SK-N-SH treated with all-trans-retinoic acid at 6 μM for 48 hours (cell line): ENCODE measurements around the gene ZC3H7B.

ENCODE experiments used
- ATAC-seq: fragments of 200-7000 bp; cut with Tn5 transposase; 3 replicates; pipeline ENCODE4 v1.9.1; 2020; ENCODE audit warnings: mild to moderate bottlenecking, moderate library complexity
- ARNTL ChIP-seq: fragments of 450-650 bp; formaldehyde crosslinking; IDR thresholded peaks from 2 replicates; pipeline ENCODE4 v1.5.0; 2020; ENCODE audit warnings: low read depth, mild to moderate bottlenecking, moderate library complexity, borderline replicate concordance
- BACH2 ChIP-seq: fragments of 250-450 bp; sonication (Bioruptor Pico); IDR thresholded peaks from 2 replicates; pipeline ENCODE4 v1.9.0; 2021; ENCODE audit warnings: mild to moderate bottlenecking, borderline replicate concordance
- CSDC2 ChIP-seq: fragments of 250-450 bp; sonication (Bioruptor Pico); IDR thresholded peaks from 2 replicates; pipeline ENCODE4 v1.5.0; 2020; ENCODE audit warnings: mild to moderate bottlenecking, moderate library complexity
- ESRRG ChIP-seq: fragments of 250-450 bp; sonication (Bioruptor Pico); IDR thresholded peaks from 2 replicates; pipeline ENCODE4 v1.6.1; 2021; ENCODE audit warnings: mild to moderate bottlenecking
- GLIS3 ChIP-seq: fragments of 250-450 bp; sonication (Bioruptor Pico); IDR thresholded peaks from 2 replicates; pipeline ENCODE4 v1.5.0; 2020; ENCODE audit warnings: mild to moderate bottlenecking, moderate library complexity
- ISL1 ChIP-seq: fragments of 250-450 bp; sonication (Bioruptor Pico); IDR thresholded peaks from 2 replicates; pipeline ENCODE4 v2.1.2; 2022; ENCODE audit warnings: mild to moderate bottlenecking, moderate library complexity
- OSR1 ChIP-seq: fragments of 250-450 bp; sonication (Bioruptor Pico); IDR thresholded peaks from 2 replicates; pipeline ENCODE4 v1.8.0; 2022; ENCODE audit warnings: moderate library complexity, mild to moderate bottlenecking, inconsistent platforms
- PPARA ChIP-seq: fragments of 250-450 bp; sonication (Bioruptor Pico); IDR thresholded peaks from 2 replicates; pipeline ENCODE4 v1.5.0; 2020; ENCODE audit warnings: mild to moderate bottlenecking, borderline replicate concordance
- RARB ChIP-seq: fragments of 250-450 bp; sonication (Bioruptor Pico); IDR thresholded peaks from 2 replicates; pipeline ENCODE4 v1.8.0; 2021; ENCODE audit warnings: mild to moderate bottlenecking, moderate library complexity
- SNAI2 ChIP-seq: fragments of 250-450 bp; sonication (Bioruptor Pico); IDR thresholded peaks from 2 replicates; pipeline ENCODE4 v1.5.0; 2020; ENCODE audit warnings: mild to moderate bottlenecking, moderate library complexity
- TCF4 ChIP-seq: fragments of 250-450 bp; sonication (Bioruptor Pico); IDR thresholded peaks from 2 replicates; pipeline ENCODE4 v1.8.0; 2021; ENCODE audit warnings: mild to moderate bottlenecking, moderate library complexity, borderline replicate concordance
- TOX ChIP-seq: fragments of 250-450 bp; sonication (Bioruptor Pico); IDR thresholded peaks from 2 replicates; pipeline ENCODE4 v1.8.0; 2021; ENCODE audit warnings: mild to moderate bottlenecking, moderate library complexity, borderline replicate concordance
- ZC3H10 ChIP-seq: fragments of 250-450 bp; sonication (Bioruptor Pico); IDR thresholded peaks from 2 replicates; pipeline ENCODE4 v1.5.1; 2021; ENCODE audit warnings: mild to moderate bottlenecking, moderate library complexity
- ZFP3 ChIP-seq: fragments of 250-450 bp; sonication (Bioruptor Pico); IDR thresholded peaks from 2 replicates; pipeline ENCODE4 v1.5.0; 2020; ENCODE audit warnings: mild to moderate bottlenecking, moderate library complexity
- ZFP30 ChIP-seq: fragments of 450-650 bp; formaldehyde crosslinking; IDR thresholded peaks from 2 replicates; pipeline ENCODE4 v1.5.0; 2022; ENCODE audit warnings: mild to moderate bottlenecking, moderate library complexity
- ZNF565 ChIP-seq: fragments of 450-650 bp; formaldehyde crosslinking; conservative IDR thresholded peaks from 2 replicates; pipeline ENCODE4 v1.5.0; 2020; ENCODE audit warnings: low read depth, mild to moderate bottlenecking, moderate library complexity
- ZNF8 ChIP-seq: fragments of 450-650 bp; formaldehyde crosslinking; IDR thresholded peaks from 2 replicates; pipeline ENCODE4 v1.5.0; 2020; ENCODE audit warnings: mild to moderate bottlenecking, moderate library complexity
- TF ChIP-seq, protein P1 (sequence below): fragments of 250-450 bp; sonication (Bioruptor Pico); IDR thresholded peaks from 2 replicates; pipeline ENCODE4 v1.5.0; 2020; ENCODE audit warnings: mild to moderate bottlenecking, moderate library complexity
- TF ChIP-seq, protein P2 (sequence below): fragments of 250-450 bp; sonication (Bioruptor Pico); IDR thresholded peaks from 2 replicates; pipeline ENCODE4 v1.5.1; 2021; ENCODE audit warnings: mild to moderate bottlenecking, moderate library complexity
- TF ChIP-seq, protein P3 (sequence below): fragments of 250-450 bp; sonication (Bioruptor Pico); IDR thresholded peaks from 2 replicates; pipeline ENCODE4 v1.5.1; 2020; ENCODE audit warnings: low read depth, mild to moderate bottlenecking, moderate library complexity
- TF ChIP-seq, protein P4 (sequence below): fragments of 250-450 bp; sonication (Bioruptor Pico); IDR thresholded peaks from 2 replicates; pipeline ENCODE4 v1.8.0; 2021; ENCODE audit warnings: low read depth, mild to moderate bottlenecking, moderate library complexity, borderline replicate concordance

ZC3H7B gene

DNA sequence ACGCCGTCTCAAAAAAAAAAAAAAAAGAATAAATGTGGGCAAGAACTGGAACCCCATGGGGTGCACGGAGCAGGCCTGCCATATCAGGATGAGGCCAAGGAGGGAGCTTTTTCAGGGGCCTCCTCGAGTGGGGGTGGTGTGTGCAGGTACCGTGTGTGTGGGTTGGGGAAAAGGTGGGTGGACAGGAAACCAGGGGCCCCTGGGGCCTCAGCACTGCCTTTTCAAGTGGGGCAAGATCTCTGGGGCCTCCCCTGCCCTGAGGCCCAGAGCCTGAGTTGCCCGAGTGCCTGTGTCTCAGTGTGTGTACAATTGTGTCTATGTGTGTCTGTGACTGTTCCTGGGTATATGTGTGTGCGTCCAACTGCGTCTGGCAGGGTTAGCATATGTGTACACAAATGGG is 104.3 kb downstream of the ZC3H7B start (continued):
- TF ChIP-seq ARNTL (CRISPR knock-in tag) (no peak), TOX (no peak), SNAI2 (CRISPR knock-in tag) (no peak)
- TF ChIP-seq, protein P1, sequence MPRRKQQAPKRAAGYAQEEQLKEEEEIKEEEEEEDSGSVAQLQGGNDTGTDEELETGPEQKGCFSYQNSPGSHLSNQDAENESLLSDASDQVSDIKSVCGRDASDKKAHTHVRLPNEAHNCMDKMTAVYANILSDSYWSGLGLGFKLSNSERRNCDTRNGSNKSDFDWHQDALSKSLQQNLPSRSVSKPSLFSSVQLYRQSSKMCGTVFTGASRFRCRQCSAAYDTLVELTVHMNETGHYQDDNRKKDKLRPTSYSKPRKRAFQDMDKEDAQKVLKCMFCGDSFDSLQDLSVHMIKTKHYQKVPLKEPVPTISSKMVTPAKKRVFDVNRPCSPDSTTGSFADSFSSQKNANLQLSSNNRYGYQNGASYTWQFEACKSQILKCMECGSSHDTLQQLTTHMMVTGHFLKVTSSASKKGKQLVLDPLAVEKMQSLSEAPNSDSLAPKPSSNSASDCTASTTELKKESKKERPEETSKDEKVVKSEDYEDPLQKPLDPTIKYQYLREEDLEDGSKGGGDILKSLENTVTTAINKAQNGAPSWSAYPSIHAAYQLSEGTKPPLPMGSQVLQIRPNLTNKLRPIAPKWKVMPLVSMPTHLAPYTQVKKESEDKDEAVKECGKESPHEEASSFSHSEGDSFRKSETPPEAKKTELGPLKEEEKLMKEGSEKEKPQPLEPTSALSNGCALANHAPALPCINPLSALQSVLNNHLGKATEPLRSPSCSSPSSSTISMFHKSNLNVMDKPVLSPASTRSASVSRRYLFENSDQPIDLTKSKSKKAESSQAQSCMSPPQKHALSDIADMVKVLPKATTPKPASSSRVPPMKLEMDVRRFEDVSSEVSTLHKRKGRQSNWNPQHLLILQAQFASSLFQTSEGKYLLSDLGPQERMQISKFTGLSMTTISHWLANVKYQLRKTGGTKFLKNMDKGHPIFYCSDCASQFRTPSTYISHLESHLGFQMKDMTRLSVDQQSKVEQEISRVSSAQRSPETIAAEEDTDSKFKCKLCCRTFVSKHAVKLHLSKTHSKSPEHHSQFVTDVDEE (CRISPR knock-in tag): no peak
- TF ChIP-seq, protein P2, sequence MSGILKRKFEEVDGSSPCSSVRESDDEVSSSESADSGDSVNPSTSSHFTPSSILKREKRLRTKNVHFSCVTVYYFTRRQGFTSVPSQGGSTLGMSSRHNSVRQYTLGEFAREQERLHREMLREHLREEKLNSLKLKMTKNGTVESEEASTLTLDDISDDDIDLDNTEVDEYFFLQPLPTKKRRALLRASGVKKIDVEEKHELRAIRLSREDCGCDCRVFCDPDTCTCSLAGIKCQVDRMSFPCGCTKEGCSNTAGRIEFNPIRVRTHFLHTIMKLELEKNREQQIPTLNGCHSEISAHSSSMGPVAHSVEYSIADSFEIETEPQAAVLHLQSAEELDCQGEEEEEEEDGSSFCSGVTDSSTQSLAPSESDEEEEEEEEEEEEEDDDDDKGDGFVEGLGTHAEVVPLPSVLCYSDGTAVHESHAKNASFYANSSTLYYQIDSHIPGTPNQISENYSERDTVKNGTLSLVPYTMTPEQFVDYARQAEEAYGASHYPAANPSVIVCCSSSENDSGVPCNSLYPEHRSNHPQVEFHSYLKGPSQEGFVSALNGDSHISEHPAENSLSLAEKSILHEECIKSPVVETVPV: no peak

DNA sequence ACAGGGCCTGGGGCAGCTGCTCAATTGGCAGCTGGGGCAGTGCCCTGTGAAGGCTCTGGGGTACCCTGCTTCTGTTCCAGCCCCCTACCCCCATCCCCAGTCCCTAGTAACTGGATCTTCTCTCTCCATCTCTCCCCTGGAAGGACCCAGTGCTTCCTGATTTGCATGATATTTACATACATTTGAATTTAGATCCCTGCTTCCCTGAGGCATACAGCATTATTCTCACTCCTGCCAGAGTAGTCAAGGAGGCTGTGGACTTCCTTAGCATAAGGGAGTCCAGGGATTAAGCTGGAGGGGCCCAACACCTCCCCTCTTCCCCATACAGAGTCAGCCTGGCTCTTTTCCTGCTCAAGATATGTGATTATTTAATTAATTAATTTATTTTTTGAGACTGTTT is 105.1 kb downstream of the ZC3H7B start:
- TF ChIP-seq, protein P1 (CRISPR knock-in tag): no peak
- TF ChIP-seq OSR1 (no peak), ARNTL (CRISPR knock-in tag) (no peak), TOX (no peak), ESRRG (CRISPR knock-in tag) (no peak), ZNF8 (no peak), RARB (CRISPR knock-in tag) (no peak), GLIS3 (no peak), ZFP30 (no peak), ZFP3 (CRISPR knock-in tag) (no peak), BACH2 (CRISPR knock-in tag) (no peak), ZNF565 (CRISPR knock-in tag) (no peak), CSDC2 (CRISPR knock-in tag) (no peak), TCF4 (CRISPR knock-in tag) (no peak), ISL1 (no peak), ZC3H10 (no peak), PPARA (CRISPR knock-in tag) (no peak)
- TF ChIP-seq, protein P2: no peak
- TF ChIP-seq, protein P3, sequence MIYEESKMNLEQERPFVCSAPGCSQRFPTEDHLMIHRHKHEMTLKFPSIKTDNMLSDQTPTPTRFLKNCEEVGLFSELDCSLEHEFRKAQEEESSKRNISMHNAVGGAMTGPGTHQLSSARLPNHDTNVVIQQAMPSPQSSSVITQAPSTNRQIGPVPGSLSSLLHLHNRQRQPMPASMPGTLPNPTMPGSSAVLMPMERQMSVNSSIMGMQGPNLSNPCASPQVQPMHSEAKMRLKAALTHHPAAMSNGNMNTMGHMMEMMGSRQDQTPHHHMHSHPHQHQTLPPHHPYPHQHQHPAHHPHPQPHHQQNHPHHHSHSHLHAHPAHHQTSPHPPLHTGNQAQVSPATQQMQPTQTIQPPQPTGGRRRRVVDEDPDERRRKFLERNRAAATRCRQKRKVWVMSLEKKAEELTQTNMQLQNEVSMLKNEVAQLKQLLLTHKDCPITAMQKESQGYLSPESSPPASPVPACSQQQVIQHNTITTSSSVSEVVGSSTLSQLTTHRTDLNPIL (CRISPR knock-in tag): no peak
- TF ChIP-seq, protein P4, sequence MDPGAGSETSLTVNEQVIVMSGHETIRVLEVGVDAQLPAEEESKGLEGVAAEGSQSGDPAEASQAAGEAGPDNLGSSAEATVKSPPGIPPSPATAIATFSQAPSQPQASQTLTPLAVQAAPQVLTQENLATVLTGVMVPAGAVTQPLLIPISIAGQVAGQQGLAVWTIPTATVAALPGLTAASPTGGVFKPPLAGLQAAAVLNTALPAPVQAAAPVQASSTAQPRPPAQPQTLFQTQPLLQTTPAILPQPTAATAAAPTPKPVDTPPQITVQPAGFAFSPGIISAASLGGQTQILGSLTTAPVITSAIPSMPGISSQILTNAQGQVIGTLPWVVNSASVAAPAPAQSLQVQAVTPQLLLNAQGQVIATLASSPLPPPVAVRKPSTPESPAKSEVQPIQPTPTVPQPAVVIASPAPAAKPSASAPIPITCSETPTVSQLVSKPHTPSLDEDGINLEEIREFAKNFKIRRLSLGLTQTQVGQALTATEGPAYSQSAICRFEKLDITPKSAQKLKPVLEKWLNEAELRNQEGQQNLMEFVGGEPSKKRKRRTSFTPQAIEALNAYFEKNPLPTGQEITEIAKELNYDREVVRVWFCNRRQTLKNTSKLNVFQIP (CRISPR knock-in tag): no peak
- TF ChIP-seq, all 23 proteins: peak for 0
- no peak for ATAC-seq
